Measurements from ENCODE around the gene JDP2.
A peak's percentile ranks its signal among the peaks of the same experiment; 100 is the strongest.

JDP2 gene

GRCh38 chr14:75520852-75521251 lies 93.0 kb downstream of the JDP2 start:
- DNase-seq, result no peak

GRCh38 chr14:75521415-75522199 lies 93.8 kb downstream of the JDP2 start:
- DNase-seq, result peak; percentile 50

DNA sequence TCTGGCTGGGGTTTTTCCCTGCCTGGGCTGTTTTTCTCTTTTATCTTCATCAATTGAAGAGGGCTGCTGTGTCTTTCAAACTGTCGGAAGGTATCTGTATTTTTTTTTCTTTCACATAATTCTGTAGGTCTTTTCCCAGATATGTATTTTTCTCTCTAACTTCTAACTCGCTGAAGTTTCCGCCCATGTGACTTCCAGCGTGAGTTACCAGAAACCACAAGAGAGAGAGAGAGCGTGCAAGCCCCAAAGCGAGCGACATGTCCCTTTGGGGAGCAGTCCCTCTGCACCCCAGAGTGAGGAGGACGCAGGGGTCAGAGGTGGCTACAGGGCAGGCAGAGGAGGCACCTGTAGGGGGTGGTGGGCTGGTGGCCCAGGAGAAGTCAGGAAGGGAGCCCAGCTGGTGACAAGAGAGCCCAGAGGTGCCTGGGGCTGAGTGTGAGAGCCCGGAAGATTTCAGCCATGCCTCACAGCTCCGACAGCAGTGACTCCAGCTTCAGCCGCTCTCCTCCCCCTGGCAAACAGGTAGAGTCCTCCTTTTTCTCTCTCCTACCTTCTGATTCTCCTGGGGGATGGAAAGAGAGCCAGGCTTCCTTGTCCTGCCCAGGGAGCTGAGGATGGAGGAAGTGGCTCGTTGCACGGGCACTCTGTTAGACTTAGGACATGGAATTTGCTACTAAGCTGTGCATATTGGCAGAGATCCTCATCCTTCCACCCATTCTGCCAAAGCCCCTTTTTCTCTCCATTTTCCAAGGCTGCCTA lies 94.6 kb downstream of the JDP2 start, which contains the start of gene BATF:
Gene BATF (plus strand): TSS at position 246 of the 759 bp plus-strand sequence. CDS start 214 bp downstream, at position 460.
- peak; percentile 68 for DNase-seq

DNA sequence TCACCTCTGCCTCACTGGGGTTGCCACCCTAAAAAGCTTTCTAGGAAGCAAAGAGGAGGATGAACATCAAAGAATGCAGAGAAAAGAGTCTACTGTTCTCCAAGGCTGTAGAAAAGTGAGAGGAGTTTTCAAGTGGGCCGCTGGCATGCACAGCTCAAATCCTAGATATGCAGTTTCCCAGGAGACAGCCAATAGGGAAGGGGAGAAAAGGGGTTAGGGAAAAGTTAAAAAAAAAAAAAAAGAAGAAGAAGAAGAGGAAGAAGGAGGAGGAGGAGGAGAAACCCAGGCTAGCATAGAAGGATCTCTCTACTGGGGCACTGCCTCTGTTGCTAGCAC lies 95.1 kb downstream of the JDP2 start:
- DNase-seq, result no peak
